Body of pancreas (tissue), 4 donors: ENCODE measurements around the gene RIT2.

Experiments used
- CTCF ChIP-seq, 7 experiments: fragments of 450-650 bp in 4 of 7; fragments of 200-600 bp in 3 of 7; sonication (generic) in 3 of 7; IDR thresholded peaks; one replicate each; pipeline ENCODE4 v1.5.1; 2016 to 2019; ENCODE audit warnings: antibody characterized with exemption in 7 of 7
- POLR2A ChIP-seq, 3 donors: fragments of 450-650 bp; IDR thresholded peaks; one replicate each; pipeline ENCODE4 v1.6.1; 2016; ENCODE audit warnings: antibody characterized with exemption in 3 of 3, mild to moderate bottlenecking in 2 of 3

- no peak for TF ChIP-seq POLR2A (IDR thresholded peaks at IDR 0.05)
- no peak for TF ChIP-seq CTCF (IDR thresholded peaks at IDR 0.05)
These were observed 194.2 kb downstream of the RIT2 start for GRCh38 chr18:42921226-42921737.
